ENCODE measurements around the gene KPNA1. TPM values are rescaled to one million over a fixed set of nuclear protein-coding genes. Genes with fewer than 3 reads are reported as not detected.
A peak's percentile ranks its signal among the peaks of the same experiment; 100 is the strongest.

Gene KPNA1
- total and polyA plus RNA-seq, 2 of the 13 experiments (the other 11 are each of a cell fraction or from before 2014, with no cell fraction given): 15.4 to 30.0 TPM

- peak; percentile 95; the same call in 1 of the 2 replicates for TF ChIP-seq CBX5 (CRISPR knock-in tag; IDR thresholded peaks at IDR 0.05; ENCODE audit: borderline replicate concordance)
- no peak for TF ChIP-seq ZFP37 (CRISPR knock-in tag; IDR thresholded peaks at IDR 0.05; ENCODE audit: borderline replicate concordance)
- peak; percentile 91 for TF ChIP-seq HOXA5 (CRISPR knock-in tag; IDR thresholded peaks at IDR 0.05)
- TF ChIP-seq TAF1 (CRISPR knock-in tag; IDR thresholded peaks at IDR 0.05): peak; percentile 86
- TF ChIP-seq FUBP1 (CRISPR knock-in tag; IDR thresholded peaks at IDR 0.05; ENCODE audit: borderline replicate concordance): no peak; the same call in 1 of the 2 replicates
- TF ChIP-seq BCLAF1 (IDR thresholded peaks at IDR 0.05): no peak
- no peak; the same call in 1 of the 2 replicates for TF ChIP-seq ZNF34 (CRISPR knock-in tag; IDR thresholded peaks at IDR 0.05; ENCODE audit: borderline replicate concordance)
- no peak for TF ChIP-seq PRPF4 (IDR thresholded peaks at IDR 0.05; ENCODE audit: low read depth, low read length, poor library complexity, severe bottlenecking)
- no peak for TF ChIP-seq ZNF720 (CRISPR knock-in tag; IDR thresholded peaks at IDR 0.05)
- TF ChIP-seq ATF4 (CRISPR knock-in tag; IDR thresholded peaks at IDR 0.05): peak in 1 of 2 experiments; percentile 63; a peak in 2 of 4 replicates
- TF ChIP-seq CERS6 (CRISPR knock-in tag; IDR thresholded peaks at IDR 0.05): no peak
- peak; percentile 84 for TF ChIP-seq ISX (CRISPR knock-in tag; conservative IDR thresholded peaks at IDR 0.05)
- TF ChIP-seq JUNB (CRISPR knock-in tag; IDR thresholded peaks at IDR 0.05; ENCODE audit: borderline replicate concordance): no peak
- peak; percentile 99 to 100 for TF ChIP-seq HMGXB4 (CRISPR knock-in tag; IDR thresholded peaks at IDR 0.05; ENCODE audit: borderline replicate concordance in 1 of 2, low read depth in 1 of 2)
- TF ChIP-seq TBP (CRISPR knock-in tag; IDR thresholded peaks at IDR 0.05): no peak; the same call in 1 of the 2 replicates
Observed at GRCh38 chr3:122383771-122384697, 130.7 kb downstream of the KPNA1 start, which contains the start of gene FAM162A (continued).

Measured in HepG2 (cell line).